HG02884 (cell line): ENCODE measurements around the gene NMU.
"Not testable (repeated sequence)": the region's sequence is repeated elsewhere in the genome, so short reads cannot be mapped to it uniquely, and the experiment has no call there.

Experiments used
- ATAC-seq: cut with Tn5 transposase; IDR thresholded peaks from one replicate; pipeline ENCODE4 v1.9.1; 2021; ENCODE audit warnings: mild to moderate bottlenecking, moderate library complexity; ENCODE audit not compliant: unreplicated experiment

Gene NMU

GRCh38 chr4:55568905-55569504, 67.1 kb downstream of the NMU start:
- peak; percentile 80 for ATAC-seq

- peak; percentile 100 for ATAC-seq
Measured at GRCh38 chr4:55561889-55562288, 74.2 kb downstream of the NMU start.

- ATAC-seq, result no peak
Measured at GRCh38 chr4:55560096-55560495, 76.0 kb downstream of the NMU start.

GRCh38 chr4:55554453-55555030, 81.6 kb downstream of the NMU start:
- ATAC-seq, result no peak

GRCh38 chr4:55553441-55554201, 82.5 kb downstream of the NMU start:
- ATAC-seq, result no peak

- ATAC-seq, result not testable (repeated sequence)
Measured at GRCh38 chr4:55551964-55552363, 84.1 kb downstream of the NMU start.

- ATAC-seq, result peak; percentile 13
Measured at GRCh38 chr4:55549888-55550287, 86.2 kb downstream of the NMU start.

GRCh38 chr4:55547918-55548317, 88.2 kb downstream of the NMU start:
- no peak for ATAC-seq

- ATAC-seq, result no peak
Measured at GRCh38 chr4:55547466-55547770, 88.7 kb downstream of the NMU start.

- peak; percentile 61 for ATAC-seq
Measured at GRCh38 chr4:55546756-55547465, 89.2 kb downstream of the NMU start, which contains the start of gene CLOCK. Gene CLOCK (minus strand): TSS chr4:55546909. CDS start chr4:55482785, 64,124 bp downstream.

- peak; percentile 37 for ATAC-seq
Measured at GRCh38 chr4:55546506-55546755, 89.7 kb downstream of the NMU start.

- ATAC-seq, result peak; percentile 32
Measured at GRCh38 chr4:55545641-55546505, 90.2 kb downstream of the NMU start.
